Stomach (tissue), 4 donors: ENCODE measurements around the gene SLC6A5.

Experiments
- POLR2AphosphoS5 ChIP-seq, 3 donors: sonication (generic); formaldehyde crosslinking; IDR thresholded peaks; one replicate each; pipeline ENCODE4 v1.6.1; 2016; ENCODE audit warnings: antibody characterized with exemption in 3 of 3
- TF ChIP-seq, protein P1 (sequence below), 7 experiments: fragments of 450-650 bp in 4 of 7; fragments of 200-600 bp in 3 of 7; sonication (generic) in 3 of 7; IDR thresholded peaks; one replicate each; pipeline ENCODE4 v1.5.1; 2016 to 2019; ENCODE audit warnings: antibody characterized with exemption in 7 of 7, control low read depth in 2 of 7, mild to moderate bottlenecking in 1 of 7

DNA sequence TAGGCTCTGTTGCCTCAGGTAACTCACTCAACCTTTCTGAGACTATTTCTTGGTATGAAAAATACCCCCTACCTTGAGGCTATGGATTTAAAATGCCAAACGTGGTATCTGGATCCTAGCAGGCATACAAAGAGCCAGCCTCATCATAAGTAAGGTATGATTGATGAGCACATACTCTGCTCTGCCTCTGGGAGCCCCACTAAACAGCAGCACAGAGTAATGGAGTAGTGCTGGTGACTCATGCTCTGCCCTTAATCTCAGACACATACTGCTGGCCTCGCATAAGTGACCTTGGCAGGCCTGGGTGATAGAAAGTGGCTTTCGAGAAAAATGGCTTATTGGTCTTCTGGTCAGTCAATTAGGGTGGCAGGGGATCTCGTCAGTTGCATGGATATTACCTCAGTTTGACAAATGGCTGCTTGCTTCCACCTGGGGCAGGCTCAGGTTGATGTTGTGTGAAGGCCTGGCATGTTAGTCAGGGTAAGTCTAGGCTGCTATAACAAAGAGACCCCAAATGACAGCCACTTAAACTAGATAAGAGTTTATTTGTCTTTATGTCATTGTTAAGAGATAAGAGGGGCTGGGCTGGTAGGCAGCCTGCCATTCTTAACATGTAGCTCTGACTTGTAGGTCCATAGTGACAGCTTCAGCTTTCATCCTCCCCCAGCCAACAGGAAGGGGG lies 15.2 kb upstream of the SLC6A5 start:
- TF ChIP-seq, protein P1, sequence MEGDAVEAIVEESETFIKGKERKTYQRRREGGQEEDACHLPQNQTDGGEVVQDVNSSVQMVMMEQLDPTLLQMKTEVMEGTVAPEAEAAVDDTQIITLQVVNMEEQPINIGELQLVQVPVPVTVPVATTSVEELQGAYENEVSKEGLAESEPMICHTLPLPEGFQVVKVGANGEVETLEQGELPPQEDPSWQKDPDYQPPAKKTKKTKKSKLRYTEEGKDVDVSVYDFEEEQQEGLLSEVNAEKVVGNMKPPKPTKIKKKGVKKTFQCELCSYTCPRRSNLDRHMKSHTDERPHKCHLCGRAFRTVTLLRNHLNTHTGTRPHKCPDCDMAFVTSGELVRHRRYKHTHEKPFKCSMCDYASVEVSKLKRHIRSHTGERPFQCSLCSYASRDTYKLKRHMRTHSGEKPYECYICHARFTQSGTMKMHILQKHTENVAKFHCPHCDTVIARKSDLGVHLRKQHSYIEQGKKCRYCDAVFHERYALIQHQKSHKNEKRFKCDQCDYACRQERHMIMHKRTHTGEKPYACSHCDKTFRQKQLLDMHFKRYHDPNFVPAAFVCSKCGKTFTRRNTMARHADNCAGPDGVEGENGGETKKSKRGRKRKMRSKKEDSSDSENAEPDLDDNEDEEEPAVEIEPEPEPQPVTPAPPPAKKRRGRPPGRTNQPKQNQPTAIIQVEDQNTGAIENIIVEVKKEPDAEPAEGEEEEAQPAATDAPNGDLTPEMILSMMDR (IDR thresholded peaks at IDR 0.05): no peak
- no peak for TF ChIP-seq POLR2AphosphoS5 (IDR thresholded peaks at IDR 0.05)
